Esophagus squamous epithelium (tissue), 5 donors: Measurements from ENCODE around the gene VIL1. TPM values are rescaled to one million over a fixed set of nuclear protein-coding genes. Genes with fewer than 3 reads are reported as not detected.

Experiments
- DNase-seq: peaks from one replicate; lab custom pipeline; 2025; lab: John Stamatoyannopoulos, UW
- H3K27ac ChIP-seq, 4 donors: fragments of 200-600 bp; sonication (generic); one replicate each; pipeline ENCODE4 v1.5.1; 2016 to 2019; ENCODE audit warnings: mild to moderate bottlenecking in 1 of 4
- H3K27me3 ChIP-seq, 4 donors: fragments of 200-600 bp; sonication (generic); 1 replicate in 3 of 4; 2 replicates in 1 of 4; pipeline versions ENCODE4 v1.5.1 to v1.6.0; 2017 to 2021; ENCODE audit warnings: antibody characterized with exemption in 1 of 4
- H3K36me3 ChIP-seq, 3 donors: fragments of 200-600 bp; sonication (generic); one replicate each; pipeline ENCODE4 v1.5.1; 2016 to 2019
- H3K4me1 ChIP-seq, 3 donors: fragments of 200-600 bp; sonication (generic); one replicate each; pipeline ENCODE4 v1.5.1; 2017 to 2019
- H3K4me3 ChIP-seq, 4 donors: fragments of 200-600 bp; sonication (generic); 1 replicate in 3 of 4; 2 replicates in 1 of 4; pipeline ENCODE4 v1.5.1; 2016 to 2019; ENCODE audit warnings: mild to moderate bottlenecking in 2 of 4, moderate library complexity in 1 of 4
- H3K9me3 ChIP-seq, 3 donors: fragments of 200-600 bp; sonication (generic); one replicate each; pipeline ENCODE4 v1.5.1; 2016 to 2019
- POLR2A ChIP-seq, 4 donors: fragments of 450-650 bp; IDR thresholded peaks; one replicate each; pipeline ENCODE4 v1.6.1; 2017; ENCODE audit warnings: antibody characterized with exemption in 4 of 4, mild to moderate bottlenecking in 4 of 4, moderate library complexity in 3 of 4
- WGBS, 2 donors: methylation state at CpG; one replicate each; pipeline ENCODE4 v1.1.5; 2018; 5-methylcytosine and 5-hydroxymethylcytosine counted together
- intact Hi-C: fragments of 100-400 bp; cut with DNase I; formaldehyde crosslinking; loops from one replicate; pipeline ENCODE4 v1.15.0; 2022
- total RNA-seq, 4 donors: library from RNA; depleted of rRNA; stranded (reverse); fragments of >200 nt; gene quantifications; one replicate each; pipeline ENCODE4 v1.1.0, GENCODE V29; 2016
- TF ChIP-seq, protein P1 (sequence below), 6 experiments: fragments of 450-650 bp in 4 of 6; fragments of 200-600 bp in 2 of 6; sonication (generic) in 2 of 6; IDR thresholded peaks; one replicate each; pipeline ENCODE4 v1.5.1; 2016 to 2019; ENCODE audit warnings: antibody characterized with exemption in 6 of 6, mild to moderate bottlenecking in 4 of 6, moderate library complexity in 4 of 6
- donor health status: DM: yes; HTN: yes; CAD: no.

Gene VIL1
- total RNA-seq, 4 donors from 2014 or later = not detected

DNA sequence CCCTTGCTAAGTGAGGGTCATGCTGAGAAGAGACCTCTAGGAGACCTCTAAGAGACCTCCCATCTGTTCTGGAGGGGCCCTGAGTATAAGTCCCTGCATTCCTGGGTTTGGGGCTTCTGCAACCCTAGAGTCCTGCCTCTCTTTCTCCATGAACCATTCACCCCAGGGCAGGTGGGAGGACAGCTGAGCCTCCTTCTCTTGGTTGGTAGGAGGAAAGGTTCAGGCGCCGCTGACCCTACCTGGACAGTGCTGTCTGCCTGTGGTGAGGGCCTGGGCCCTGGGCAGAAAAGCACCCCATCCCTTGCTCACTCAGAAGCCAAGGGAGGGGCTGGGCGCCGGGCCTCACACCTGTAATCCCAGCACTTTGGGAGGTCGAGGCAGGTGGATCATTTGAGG, 604 bp upstream of the VIL1 start:
- H3K27me3 ChIP-seq = no peaks in the 10 kb centered on the region
- no peak overlapping the region for H3K4me3 ChIP-seq
- H3K9me3 ChIP-seq = no peaks in the 10 kb centered on the region
- intact Hi-C loops = loop anchor here (5.0 kb wide), 1 partner anchor 44 kb away; no protein-coding TSS in a partner anchor
- H3K27ac ChIP-seq = no peak overlapping the region
- no peak for TF ChIP-seq POLR2A (IDR thresholded peaks at IDR 0.05)
- TF ChIP-seq, protein P1, sequence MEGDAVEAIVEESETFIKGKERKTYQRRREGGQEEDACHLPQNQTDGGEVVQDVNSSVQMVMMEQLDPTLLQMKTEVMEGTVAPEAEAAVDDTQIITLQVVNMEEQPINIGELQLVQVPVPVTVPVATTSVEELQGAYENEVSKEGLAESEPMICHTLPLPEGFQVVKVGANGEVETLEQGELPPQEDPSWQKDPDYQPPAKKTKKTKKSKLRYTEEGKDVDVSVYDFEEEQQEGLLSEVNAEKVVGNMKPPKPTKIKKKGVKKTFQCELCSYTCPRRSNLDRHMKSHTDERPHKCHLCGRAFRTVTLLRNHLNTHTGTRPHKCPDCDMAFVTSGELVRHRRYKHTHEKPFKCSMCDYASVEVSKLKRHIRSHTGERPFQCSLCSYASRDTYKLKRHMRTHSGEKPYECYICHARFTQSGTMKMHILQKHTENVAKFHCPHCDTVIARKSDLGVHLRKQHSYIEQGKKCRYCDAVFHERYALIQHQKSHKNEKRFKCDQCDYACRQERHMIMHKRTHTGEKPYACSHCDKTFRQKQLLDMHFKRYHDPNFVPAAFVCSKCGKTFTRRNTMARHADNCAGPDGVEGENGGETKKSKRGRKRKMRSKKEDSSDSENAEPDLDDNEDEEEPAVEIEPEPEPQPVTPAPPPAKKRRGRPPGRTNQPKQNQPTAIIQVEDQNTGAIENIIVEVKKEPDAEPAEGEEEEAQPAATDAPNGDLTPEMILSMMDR (IDR thresholded peaks at IDR 0.05) = no peak
- H3K36me3 ChIP-seq = no peaks in the 10 kb centered on the region
- no peak for DNase-seq
- no peaks in the 10 kb centered on the region for H3K4me1 ChIP-seq
- whole genome bisulfite sequencing, 2 donors = 78% methylated on average over 3 of the region's 5 CpGs; no CpG with 5 or more reads in 1 of the 2 donors

DNA sequence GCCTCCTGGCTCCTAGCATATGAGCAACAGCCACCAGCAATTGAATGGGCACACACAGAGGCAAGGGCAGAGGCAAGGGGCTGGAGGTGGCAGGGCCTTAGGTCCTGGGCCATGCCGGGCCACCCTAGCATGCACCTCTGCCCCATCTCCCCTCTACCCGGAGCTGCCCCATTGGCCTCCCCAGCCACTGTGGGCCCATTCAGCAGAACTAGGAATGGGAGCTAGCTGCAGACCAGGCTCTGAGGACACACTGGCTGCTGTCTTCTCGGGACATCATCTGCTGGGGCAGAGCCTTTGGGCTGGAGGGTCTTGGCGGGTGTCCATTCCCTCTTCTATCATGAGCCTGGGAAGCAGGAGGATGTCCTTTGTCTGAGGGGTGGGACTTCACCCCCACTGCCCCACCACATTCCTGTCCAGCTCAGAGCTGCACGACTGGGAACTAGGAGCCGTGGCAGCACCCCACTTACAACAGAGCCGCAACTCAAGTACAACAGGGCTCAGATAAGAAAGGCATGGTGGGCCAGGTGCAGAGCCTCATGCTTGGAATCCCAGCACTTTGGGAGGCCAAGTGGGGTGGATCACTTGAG, 800 bp downstream of the VIL1 start:
- DNase-seq = no peak
- no peaks in the 10 kb centered on the region for H3K27me3 ChIP-seq
- no peaks in the 10 kb centered on the region for H3K4me1 ChIP-seq
- H3K36me3 ChIP-seq = no peaks in the 10 kb centered on the region
- TF ChIP-seq, protein P1 (IDR thresholded peaks at IDR 0.05) = no peak
- TF ChIP-seq POLR2A (IDR thresholded peaks at IDR 0.05) = no peak
- intact Hi-C loops = loop anchor here (5.0 kb wide), 1 partner anchor 43 kb away; no protein-coding TSS in a partner anchor
- no peaks in the 10 kb centered on the region for H3K9me3 ChIP-seq
- no peak overlapping the region for H3K4me3 ChIP-seq
- H3K27ac ChIP-seq = no peak overlapping the region
- WGBS, 2 donors = 94% methylated on average over 2 of the region's 7 CpGs; no CpG with 5 or more reads in 1 of the 2 donors

DNA sequence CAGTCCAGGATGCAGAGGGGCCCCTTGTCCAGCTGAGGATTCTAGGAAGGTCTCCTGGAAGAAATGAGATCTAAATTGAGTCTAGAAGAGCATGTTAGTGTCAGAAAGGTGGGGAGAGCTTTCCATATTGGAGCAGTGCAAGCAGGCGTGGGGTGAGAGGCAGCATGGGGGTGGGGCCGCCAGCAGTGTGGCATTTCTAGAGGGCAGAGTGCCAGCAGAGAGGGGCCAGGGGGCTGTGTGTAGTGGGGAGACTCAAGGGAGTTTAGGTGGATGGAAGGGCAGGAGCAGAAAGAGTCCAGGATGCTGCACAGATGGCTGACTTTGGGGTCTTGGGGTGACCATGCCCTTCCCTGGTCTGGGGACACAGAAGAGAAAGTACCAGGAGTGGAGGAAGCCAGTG, 2.1 kb downstream of the VIL1 start:
- 82 to 88% methylated on average over 2 of the region's 2 CpGs for WGBS, 2 donors
- Histone ChIP-seq H3K9me3 (no peaks in the 10 kb centered on the region), H3K4me3 (no peak overlapping the region), H3K4me1 (no peaks in the 10 kb centered on the region), H3K27ac (no peak overlapping the region), H3K27me3 (no peaks in the 10 kb centered on the region), H3K36me3 (no peaks in the 10 kb centered on the region)
- no peak for DNase-seq
- TF ChIP-seq, protein P1 (IDR thresholded peaks at IDR 0.05) = no peak
- no peak for TF ChIP-seq POLR2A (IDR thresholded peaks at IDR 0.05)
- intact Hi-C loops = no loop called here

DNA sequence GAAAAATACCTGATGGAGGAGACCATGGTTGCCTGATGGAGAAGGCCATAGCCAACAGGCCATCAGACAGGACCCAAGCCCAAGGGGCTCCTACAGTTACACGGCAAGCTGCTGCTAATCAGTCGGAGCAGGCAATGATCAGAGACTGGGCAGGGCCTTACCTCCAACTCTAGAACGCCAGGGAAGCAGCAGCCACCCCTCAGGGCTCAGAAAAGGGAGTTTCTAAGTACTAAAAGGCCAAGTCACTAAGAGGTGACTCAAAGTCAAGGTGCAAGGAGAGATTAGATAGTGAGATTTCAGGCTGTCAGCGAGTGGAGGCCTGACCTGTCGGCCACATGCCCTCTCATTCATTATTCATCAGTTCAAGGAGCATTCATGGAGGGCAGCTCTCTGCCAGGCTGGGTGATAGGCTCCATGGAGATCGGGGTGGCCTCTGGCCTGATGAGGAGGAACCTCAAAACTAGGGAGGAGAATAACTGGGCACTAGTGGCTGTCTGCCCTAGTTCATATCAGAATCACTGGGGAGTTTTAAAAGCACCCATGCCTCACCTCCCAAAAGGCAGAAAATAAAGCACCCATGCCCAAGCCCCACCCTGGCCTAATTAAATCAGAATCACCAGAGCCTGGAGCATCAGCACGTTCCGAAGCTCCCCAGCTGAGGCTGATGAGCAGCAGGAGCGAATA, 3.6 kb downstream of the VIL1 start:
- intact Hi-C loops = no loop called here
- no peaks in the 10 kb centered on the region for H3K9me3 ChIP-seq
- no peaks in the 10 kb centered on the region for H3K36me3 ChIP-seq
- no peak for DNase-seq
- WGBS, 2 donors = 75 to 79% methylated on average over 7 of the region's 9 CpGs
- no peak overlapping the region for H3K4me3 ChIP-seq
- no peaks in the 10 kb centered on the region for H3K27me3 ChIP-seq
- no peak overlapping the region for H3K27ac ChIP-seq
- H3K4me1 ChIP-seq = no peaks in the 10 kb centered on the region
- TF ChIP-seq, protein P1 (IDR thresholded peaks at IDR 0.05) = no peak

DNA sequence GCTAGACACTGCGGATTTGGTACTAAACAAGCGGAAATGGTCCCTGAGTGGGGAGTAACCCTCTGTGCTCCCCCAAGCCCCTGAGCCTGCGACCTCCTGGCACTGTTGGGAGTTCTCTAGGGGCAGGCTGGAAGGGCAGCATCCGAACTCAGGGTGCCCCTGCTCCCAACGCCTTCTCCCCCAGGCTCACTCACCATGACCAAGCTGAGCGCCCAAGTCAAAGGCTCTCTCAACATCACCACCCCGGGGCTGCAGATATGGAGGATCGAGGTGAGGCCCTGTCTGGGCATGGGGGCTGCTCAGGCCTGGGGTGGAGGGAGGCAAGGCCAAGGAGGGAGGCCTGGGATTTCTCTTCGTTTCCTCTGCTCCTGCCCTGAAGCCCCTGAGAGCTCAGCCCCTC, 4.7 kb downstream of the VIL1 start:
- DNase-seq = no peak
- 77 to 79% methylated on average over 7 to 8 of the region's 9 CpGs for WGBS, 2 donors
- H3K9me3 ChIP-seq = no peaks in the 10 kb centered on the region
- H3K4me1 ChIP-seq = no peaks in the 10 kb centered on the region
- TF ChIP-seq POLR2A (IDR thresholded peaks at IDR 0.05) = no peak
- TF ChIP-seq, protein P1 (IDR thresholded peaks at IDR 0.05) = no peak
- no peak overlapping the region for H3K4me3 ChIP-seq
- no peak overlapping the region for H3K27ac ChIP-seq
- H3K36me3 ChIP-seq = no peaks in the 10 kb centered on the region
- intact Hi-C loops = no loop called here
- H3K27me3 ChIP-seq = no peaks in the 10 kb centered on the region
